ENCODE results near the gene ACTRT2.

The ACTRT2 gene

DNA sequence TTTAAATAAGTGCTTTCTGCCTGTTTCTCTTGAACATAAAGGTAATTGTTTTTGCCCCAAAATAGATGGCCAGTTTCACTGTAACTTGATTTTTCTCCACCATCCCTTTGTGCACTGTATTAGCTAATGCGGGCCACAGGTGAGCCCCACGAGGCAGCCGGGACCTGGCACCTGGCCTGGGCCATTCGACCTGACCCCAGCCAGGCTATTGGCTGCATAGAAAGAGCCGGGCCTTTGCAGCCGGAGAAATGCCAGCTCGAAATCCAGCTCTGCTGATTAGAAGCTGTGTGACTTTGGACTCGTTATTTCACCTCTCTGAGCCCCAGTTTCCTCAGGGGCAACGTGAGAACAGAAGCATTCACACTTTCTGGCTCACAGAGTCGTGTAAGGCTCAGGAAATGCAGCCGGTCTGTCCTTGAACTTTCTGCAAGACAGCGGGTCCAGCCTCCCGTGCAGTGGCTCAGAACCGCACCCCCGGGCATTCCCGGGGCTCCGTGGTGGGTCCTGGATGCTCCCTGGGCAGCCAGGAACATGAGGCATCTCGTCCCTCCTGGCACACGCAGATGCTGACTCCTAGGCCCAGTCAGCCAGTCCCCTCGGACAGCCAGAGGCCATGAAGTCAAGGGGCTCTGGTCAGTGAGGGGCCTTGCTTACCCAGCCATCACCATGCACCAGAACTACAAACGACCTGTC, 37.4 kb upstream of the ACTRT2 start:
- no peak for DNase-seq (ENCODE audit: low read depth)

DNA sequence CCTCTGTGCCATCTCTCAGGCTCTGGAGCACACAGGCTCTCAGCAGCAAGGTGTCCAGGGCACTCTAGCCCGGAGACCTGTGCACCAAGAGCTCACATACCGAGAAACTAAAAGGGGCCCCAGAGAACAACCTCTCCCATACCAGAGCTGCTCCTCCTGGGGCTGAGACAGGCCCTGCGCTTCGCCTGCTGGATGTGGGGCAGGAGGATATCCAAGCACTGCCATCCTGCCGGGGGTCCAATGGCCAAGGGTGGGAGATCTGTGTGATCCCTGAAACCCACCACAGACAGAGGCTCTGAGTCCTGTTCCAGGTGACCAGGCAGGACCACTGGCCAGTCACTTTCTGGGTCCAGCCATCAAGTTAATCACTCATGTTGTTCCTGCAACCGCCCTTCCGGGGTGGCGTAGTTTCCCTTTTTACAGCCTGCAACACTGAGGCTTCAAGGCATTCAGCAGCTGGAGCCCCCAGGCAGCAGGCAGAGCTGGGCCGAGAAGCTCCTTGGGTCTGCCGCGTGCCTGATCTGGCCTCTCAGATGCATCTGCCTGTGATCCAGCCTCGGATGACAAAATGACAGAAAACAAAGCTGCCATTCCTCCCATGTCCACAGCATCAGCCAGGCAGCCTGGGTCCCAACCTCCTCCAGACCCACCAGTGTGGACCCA, 36.7 kb upstream of the ACTRT2 start:
- DNase-seq (ENCODE audit: low read depth): no peak

DNA sequence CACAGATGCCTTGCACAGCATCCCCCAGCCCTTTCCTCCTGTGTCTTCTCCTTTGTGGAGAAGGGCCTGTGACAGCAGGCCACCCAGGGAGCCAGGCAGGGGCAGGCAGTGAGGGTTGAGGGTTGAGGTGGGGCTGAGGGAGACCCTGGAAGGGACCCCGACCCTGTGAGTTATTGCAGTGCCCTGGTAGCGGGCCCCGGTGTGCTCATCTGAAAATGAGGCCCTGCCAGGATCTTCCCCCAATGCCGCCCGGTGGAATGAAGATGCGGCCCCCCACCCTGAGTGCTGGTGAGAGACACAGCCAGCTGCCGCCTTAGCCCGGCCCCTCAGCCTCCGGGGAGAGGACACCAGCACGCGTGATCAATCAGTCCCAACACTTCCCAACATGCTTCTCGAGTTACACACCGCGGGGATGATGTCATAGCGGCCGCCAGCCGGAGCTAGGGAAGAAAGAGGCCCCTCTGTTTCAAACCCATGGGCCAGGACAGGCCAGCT, 36.2 kb upstream of the ACTRT2 start:
- DNase-seq (ENCODE audit: low read depth): no peak

DNA sequence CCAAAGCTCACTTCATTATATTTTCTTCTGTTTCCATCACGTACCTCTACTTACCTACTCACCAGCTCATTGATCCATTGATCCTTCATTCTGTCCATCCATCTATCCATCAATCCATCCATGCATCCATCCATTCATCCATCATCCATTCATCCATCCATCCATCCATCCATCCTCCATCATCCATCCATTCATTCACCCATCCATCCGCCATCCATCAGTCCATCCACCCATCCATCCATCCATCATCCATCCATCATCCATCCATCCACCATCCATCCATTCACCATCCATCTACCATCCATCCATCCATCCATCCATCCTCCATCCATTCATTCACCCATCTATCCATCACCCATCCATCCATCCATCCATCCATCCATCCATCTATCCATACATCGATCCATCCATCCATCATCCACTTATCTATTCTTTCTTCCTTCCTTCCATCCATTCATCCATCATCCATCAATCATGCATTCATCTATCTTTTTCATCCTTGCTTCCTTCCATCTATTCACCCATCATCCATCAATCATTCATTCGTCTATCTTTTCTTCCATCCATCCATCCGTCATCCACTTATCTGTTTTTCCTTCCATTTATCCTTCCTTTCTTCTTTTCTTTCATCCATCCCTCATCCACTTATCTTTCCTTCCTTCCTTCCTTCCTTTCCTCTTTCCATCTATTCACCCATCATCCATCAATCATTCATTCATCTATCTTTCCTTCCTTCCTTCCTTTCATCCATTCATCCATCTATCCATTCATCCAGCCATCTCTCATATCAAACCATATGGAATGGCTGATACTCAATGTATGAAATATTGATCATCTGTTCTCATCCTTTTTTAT, 35.3 kb upstream of the ACTRT2 start:
- no peak for DNase-seq (ENCODE audit: low read depth)

DNA sequence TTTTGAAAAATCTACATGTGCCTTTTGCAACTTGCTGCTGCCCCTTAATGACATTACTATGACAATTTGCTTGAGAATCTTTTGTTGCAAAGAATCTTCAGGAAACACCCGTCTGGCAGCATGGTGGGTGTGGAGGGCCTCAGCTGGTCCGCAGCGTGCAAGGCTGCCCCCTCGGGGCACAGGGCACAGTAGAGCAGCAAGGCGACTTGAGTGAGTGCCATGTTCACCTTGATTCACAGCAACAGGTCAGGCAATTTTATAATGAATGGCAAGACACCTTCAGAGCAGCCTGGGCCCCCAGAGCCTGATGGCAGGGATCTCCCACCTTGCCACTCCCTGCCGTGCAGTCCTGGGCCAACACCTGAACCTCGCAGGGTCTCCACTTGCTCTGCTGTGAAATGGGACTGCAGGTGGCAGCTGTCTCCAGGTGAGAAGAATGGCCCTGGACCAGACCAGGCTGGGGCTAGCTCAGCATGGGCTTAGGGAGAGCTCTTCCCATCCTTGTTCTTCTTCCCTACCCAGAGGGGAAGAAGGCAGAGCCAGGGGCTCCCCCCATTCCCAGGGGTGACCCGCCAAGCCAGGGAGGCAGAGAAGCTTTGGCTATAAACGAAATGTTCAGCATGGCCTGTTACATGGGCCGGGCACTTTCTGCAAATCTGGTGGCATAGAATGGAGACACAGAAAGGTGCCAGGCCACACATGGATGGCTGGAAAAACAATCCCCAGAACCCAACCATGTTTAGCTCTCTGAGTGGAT, 34.5 kb upstream of the ACTRT2 start:
- no peak for DNase-seq (ENCODE audit: low read depth)

DNA sequence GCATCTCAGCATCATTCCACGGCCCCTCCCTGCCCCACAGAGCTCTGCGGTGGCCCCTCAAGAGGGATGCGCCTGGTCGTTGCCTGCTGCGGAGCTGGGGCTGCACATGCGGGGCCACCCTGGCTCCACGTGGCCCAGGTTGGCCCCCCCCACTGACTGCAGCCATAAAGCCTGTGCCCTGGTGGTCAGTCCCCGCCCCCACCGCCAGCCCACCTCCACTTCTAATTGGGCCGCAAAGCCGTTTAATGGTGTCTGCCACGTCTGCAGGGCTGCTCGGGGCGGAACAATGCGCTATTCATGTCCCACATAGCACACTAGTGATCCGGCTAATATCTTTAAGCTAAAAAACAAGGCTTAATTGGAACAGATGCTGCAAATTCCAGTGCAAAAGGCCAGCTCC, 33.5 kb upstream of the ACTRT2 start:
- no peak for DNase-seq (ENCODE audit: low read depth)

DNA sequence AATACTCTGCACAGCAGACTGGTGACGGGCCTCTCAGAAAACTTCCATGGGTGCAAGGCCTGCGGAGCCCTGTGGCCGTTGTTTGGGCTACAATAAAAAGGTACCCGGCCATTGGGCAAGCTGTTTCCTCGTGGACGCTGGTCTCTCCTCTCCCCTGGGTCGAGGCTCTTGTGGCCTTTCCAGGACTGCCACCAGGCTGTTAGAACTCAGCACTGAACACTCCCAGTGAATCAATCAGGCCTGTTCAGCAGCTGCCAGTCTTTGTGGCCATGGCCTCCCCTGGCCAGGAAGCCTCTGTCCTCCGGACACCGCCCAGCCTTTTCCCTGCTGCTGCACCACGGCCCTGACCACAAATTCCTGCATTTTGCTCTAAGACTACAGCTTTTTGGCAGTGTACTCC, 33.0 kb upstream of the ACTRT2 start:
- DNase-seq (ENCODE audit: low read depth): no peak

DNA sequence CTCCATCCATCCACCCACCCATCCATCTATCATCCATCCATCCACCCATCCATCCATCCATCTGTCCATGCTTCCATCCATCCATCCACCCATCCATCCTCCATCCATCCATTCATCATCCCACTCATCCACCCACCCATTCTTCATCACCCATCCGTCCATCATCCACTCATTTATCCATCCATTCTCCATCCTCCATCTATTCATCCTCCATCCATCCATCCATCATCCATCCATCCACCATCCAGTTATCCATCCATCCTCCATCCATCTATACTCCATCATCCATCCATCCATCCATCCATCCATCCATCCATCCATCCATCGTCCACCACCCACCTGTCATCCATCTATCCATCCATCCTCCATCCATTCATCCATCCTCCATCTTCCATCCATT, 32.1 kb upstream of the ACTRT2 start:
- DNase-seq (ENCODE audit: low read depth): no peak

DNA sequence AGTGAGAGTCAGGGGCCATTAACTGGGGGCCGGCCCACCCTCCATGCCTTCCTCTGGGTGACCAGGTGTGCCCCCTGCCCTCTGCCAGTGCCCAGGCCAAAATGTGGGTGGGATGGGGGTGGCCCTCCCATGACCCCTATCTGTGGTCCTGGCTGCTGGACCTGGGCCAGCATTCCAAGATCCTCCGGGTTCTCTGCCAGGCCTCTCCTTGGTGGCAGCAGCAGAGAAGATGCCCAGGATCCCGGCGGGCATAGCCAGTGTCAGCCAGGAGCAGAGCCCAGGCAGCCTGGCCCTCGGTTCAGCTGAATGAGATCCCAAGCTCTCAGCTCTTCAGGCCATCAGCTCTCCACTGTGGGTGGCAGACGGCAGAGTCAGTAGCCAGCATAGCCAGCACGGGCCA, 31.3 kb upstream of the ACTRT2 start:
- no peak for DNase-seq (ENCODE audit: low read depth)

DNA sequence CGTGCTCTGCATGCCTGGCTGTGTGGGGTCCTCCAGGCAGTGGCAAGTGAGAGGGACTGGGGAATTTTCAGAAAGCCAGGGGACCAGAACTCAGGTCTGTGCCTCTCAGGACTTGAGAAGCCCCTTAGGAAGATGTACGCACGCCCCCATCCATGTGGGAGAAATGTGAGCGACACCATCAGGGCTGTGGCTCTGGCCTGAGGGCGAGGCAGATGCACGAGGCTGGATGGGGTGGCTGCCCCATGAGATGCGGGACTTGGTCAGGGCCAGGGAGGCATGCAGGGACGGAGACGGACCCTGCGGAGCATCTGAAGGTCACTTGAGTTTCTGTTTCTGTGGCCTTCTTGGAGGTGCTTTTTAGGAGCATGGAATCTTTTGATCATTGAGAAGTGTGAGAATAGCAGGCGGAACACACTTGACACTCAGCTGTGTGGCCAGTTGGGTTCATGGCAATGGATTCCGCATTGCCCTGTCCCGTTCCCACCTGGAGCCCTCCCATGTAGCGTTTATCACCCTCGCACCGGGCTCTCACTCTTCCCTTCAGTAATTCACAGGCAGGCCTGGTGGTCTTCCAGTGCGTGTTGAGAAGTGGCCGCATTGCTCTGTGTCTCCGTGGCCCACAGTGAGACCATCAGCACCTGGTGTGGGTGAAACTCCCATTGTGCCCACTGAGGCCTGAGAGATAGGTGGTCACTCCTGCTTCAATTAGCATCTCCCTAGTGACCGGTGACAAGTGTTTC, 30.7 kb upstream of the ACTRT2 start:
- DNase-seq (ENCODE audit: low read depth): no peak

DNA sequence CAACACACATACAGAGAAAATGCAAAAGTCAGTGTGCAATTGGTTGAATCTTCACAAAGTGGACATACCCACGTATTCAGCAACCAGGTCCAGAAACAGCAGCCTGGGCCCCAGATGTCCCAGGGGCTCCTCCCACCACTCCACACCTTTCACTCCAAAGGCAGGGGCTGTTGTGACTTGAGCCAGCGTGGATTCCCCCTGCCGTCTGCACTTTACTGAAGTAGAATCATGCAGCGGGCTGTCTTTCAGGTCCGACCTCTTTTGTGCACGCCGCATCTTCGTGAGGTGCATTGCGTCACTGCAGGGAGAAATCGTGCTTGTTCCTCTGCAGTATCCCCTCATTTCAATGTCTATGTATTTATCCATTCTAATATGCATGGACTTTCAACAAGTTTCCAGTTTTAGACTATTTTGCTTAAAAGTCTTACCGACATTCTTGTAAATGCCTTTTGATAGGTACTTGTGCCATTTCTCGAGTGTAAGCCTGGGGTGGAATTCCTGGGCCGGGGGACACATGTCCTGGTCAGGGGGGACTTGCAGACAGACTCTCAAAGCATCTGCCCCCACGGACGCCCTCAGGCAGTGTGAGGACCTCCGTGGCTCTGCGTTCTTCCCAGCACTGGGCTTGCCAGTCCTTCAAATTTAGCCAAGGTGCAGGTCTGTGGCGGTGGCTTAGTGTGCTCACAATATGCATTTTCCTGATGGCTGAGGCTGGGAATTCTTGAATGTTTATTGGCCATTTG, 29.3 kb upstream of the ACTRT2 start:
- DNase-seq (ENCODE audit: low read depth): no peak

DNA sequence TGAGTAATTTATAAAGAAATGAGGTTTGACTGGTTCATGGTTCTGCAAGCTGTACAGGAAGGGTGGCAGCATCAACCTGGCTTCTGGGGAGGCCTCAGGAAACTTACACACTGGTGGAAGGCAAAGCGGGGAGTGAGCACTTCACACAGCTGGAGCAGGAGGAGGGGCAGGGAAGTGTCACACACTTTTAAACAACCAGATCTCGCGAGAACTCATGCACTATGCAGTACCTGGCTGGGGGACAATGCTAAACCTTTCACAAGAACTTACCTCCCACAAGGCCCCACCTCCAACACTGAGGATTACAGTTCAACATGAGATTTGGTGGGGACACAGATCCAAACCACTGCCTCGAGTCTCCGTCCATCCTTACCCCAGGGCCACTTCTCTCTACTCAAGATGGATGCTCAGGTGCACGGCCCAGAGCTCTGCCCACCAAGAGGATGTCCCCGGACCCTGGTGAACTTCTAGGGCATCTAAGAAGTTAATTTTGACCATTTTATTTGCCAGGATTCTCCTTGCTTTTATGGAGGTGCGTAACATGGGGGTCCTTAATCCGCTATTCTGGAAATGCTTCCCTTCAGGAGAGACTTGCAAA, 22.7 kb upstream of the ACTRT2 start:
- no peak for DNase-seq (ENCODE audit: low read depth)

DNA sequence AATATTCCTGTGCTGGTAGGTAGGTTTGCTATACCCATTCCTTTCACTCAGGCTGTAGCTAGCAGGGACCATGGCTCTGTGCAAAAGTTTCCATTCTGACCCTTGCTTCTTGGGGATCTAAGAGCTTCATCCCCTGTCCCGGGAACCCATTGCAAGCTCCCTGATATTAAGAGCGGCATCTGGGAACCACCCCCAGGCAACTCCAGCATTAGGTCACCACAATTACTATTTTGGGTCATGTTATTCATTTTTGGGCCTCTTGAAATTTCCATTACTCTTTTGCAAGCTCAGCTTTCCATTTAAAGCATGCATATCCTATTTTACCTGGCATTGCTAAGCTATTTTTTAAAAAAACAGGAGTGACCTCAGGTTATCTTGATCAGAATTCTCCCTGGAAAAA, 22.1 kb upstream of the ACTRT2 start:
- no peak for DNase-seq (ENCODE audit: low read depth)

DNA sequence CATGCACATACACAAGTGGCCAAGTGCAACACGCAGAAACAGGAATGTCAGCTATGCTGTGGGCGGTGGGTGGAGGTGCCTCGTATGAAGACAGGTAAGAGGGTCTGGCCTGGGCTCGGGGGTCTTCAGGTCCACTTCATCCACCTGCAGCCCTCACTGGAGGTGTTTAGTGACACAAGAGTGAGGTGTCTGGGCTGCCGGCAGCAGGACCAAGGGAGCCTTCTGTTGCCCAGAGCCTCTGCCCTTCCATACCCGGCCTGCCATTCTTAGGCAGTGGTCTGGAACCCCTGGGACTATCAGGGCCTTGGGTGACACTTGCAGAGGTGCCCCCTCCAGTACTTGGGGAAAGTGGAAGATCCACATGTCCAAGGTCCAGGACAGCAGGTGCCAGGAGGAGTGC, 21.7 kb upstream of the ACTRT2 start:
- no peak for DNase-seq (ENCODE audit: low read depth)

DNA sequence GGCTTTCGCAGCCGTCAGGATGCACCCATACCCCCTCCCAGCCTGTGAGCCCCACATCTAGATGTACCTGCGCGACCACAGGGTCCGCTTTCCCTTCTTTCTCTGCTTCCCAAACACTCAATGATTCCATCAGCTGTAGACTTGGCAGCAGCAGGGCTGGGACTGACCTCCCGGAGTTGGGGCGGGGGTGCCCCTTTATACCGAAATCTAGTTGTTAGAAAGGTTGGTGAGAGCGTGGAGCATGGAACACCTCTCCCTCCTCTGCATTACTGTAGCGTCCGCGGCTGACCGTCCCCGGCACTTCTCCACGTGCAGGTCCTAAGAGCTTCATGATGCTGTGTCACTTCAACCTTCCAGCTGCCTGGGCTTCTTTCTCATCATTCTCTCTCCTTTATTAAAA, 21.1 kb upstream of the ACTRT2 start:
- DNase-seq (ENCODE audit: low read depth): no peak

DNA sequence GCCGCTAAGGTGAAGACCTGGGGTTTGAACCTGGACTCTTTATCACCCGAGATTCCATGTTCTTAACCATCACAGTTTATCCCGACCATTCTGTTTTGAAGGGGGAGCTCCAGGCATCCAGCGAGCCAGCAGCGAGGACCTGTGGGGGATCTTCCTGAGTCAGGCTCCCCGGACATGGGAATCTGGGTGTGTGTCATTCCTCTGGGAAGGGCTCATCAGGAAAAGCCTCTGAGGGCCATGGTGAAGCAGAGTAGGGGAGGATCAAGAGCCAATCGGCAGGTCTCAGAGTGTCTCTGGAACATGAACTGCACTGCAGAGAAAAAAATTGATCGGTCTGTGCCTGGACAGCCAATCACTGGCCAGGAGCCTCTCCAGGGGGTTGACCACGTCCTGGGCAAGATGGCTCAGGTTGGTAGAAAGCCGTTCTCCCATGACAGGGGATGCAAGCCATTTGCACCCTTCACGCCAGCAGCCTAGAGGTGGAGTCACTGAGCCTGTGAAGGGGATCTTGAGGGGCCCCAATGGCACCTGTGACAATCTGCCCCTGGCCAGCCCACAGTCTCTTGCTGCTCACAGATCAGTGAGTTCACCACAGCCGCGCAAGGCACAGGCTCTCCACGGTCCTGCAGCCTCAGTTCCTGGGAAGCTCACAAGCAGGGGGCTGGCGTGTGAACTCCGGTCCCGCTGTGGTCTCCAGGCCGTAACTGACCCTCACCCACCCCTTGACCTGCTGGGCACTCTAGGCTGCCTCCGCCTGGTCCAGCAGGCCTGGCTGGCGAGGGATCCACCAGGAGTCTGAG, 20.4 kb upstream of the ACTRT2 start:
- DNase-seq (ENCODE audit: low read depth): no peak

DNA sequence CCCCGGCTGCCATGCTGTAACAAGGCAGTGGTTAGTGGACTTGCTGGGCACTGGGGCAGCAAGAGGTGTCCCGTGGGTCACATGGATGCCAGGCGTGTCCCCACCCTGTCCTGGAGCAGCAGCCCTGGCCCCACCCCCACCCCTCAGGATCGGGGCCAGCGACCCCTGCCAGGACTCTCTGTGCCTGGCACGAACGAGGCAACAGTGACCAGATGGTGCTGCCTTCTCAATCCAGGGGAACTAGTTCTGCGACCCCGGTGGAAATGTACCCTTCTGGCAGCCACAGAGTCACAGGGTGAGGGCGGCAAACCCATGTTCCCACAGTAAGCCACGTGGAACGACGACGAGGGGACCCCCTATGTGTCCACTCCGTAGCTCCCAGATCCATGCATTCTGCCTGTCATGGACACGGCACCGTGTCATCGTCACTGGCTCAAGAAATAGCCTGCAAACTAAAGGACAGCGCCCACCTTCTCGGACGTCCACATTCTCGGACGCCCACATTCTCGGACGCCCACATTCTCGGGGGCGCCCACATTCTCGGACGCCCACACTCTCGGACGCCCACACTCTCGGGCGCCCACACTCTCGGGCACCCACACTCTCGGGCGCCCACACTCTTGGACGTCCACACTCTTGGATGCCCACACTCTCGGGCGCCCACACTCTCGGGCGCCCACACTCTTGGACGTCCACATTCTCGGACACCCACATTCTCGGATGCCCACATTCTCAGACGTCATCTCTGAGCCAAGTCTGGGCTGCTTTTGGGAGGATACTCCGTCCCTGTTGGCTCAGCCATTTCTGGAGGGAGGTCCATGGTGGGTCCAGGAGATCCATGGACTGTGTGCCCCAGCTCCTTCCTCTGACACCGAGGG, 19.6 kb upstream of the ACTRT2 start:
- DNase-seq (ENCODE audit: low read depth): no peak

DNA sequence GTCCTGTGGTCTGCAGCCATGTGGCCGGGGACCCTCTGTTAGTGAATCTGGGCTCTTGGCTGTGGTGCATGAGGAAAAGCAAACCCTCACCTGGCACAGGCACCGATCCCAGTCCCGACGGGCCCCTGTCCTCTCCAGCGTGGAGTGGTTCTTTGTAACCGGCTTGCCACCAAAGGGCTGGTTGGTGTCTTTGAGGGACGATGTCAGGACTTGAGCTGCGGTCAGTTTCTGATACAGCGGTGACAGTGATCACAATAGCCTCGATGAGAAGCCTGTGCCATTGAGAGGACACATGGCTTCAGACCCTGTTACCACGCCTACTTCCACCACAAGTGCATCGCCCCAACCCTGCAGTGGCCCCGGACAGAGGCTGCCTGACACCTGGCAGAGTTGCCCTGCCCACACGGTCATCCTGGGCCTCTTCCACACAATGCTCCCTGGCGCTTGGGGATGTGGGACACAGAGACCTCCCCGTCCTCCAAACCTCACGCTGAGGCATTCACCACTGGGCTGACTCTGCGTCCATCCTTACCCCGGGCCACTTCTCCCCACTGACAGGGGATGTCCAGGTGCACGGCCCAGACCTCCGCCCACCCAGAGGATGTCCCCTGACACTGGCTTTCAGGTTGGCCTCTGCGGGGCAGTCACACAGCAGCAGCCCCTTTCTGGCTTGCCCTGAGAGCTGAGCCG, 18.8 kb upstream of the ACTRT2 start:
- no peak for DNase-seq (ENCODE audit: low read depth)
